Aorta (tissue), 4 donors: ENCODE results near the gene ADCK1. TPM values are rescaled to one million over a fixed set of nuclear protein-coding genes. Genes with fewer than 3 reads are reported as not detected.

Source experiments
- polyA plus RNA-seq, 2 donors: library from polyadenylated mRNA; stranded (reverse); fragments of 200-250 nt; gene quantifications; one replicate each; pipeline ENCODE4 v1.2.3, GENCODE V29; 2013
- total RNA-seq, 2 donors: library from RNA; stranded (reverse); fragmentation: NEBNext Ultra II Directional; extraction: Animal tissue kit (Norgen Biotek cat#: 25700); gene quantifications; one replicate each; pipeline ENCODE4 v1.2.1, GENCODE V29; 2021
- donor health status: healthy with polysubstance abuse.
- donor health status: Bipolar disorder and iron deficiency.
- donor health status: DM: no; HTN: no; CAD: no.
- donor health status: DM: yes; HTN: yes; CAD: no.

The ADCK1 gene
- total and polyA plus RNA-seq, 4 donors = 2.4 to 7.3 (median 4.5) TPM

Other genes starting within 250 kb of the ADCK1 start
- gene SPTLC2, start 183.5 kb upstream of the ADCK1 start, total RNA-seq = 10 to 100 TPM; 37.8 to 45.4 TPM
- 1 to 10 TPM; 2.3 to 3.1 TPM for gene SPTLC2, start 183.5 kb upstream of the ADCK1 start, polyA plus RNA-seq
- 10 to 100 TPM in 1 of 2 donors, 1 to 10 TPM in 1; 7.4 to 12.6 TPM for gene ALKBH1, start 92.1 kb upstream of the ADCK1 start, total RNA-seq
- gene ALKBH1, start 92.1 kb upstream of the ADCK1 start, polyA plus RNA-seq = 1 to 10 TPM; 4.6 to 7.2 TPM
- gene SLIRP, start 92.0 kb upstream of the ADCK1 start, total RNA-seq = 10 to 100 TPM; 57.3 to 84.4 TPM
- 100 to 1,000 TPM; 238 to 453 TPM for gene SLIRP, start 92.0 kb upstream of the ADCK1 start, polyA plus RNA-seq
- gene SNW1, start 39.0 kb upstream of the ADCK1 start, total RNA-seq = 10 to 100 TPM; 51.4 to 60.5 TPM
- 10 to 100 TPM; 57.6 to 60.5 TPM for gene SNW1, start 39.0 kb upstream of the ADCK1 start, polyA plus RNA-seq